Naive thymus-derived CD8-positive, alpha-beta T cell (primary cell): ENCODE measurements around the gene GBP5. TPM values are rescaled to one million over a fixed set of nuclear protein-coding genes. Genes with fewer than 3 reads are reported as not detected.
"Not testable (repeated sequence)": the region's sequence is repeated elsewhere in the genome, so short reads cannot be mapped to it uniquely, and the experiment has no call there.

Experiments used
- ATAC-seq, 2 donors: fragments of 150-1000 bp; cut with Tn5 transposase in 1 of 2; sonication (Bioruptor Pico), chemical (Tn5 transposase) in 1 of 2; 1 replicate in 1 of 2; 2 replicates in 1 of 2; pipeline ENCODE4 v1.10.0; 2021; ENCODE audit warnings: mild to moderate bottlenecking in 2 of 2, moderate library complexity in 2 of 2
- POLR2A ChIA-PET: fragments of 350-600 bp; sonication (Branson Sonifier 250); formaldehyde crosslinking; loops from one replicate; lab custom pipeline; 2021; ENCODE audit warnings: antibody characterized with exemption; lab: Charles Lee
- DNase-seq, 10 donors: peaks; one replicate each; pipeline versions ENCODE4 v3.0.0 to v3.0.0-alpha.2; 2020 to 2022
- H3K27ac Mint-ChIP-seq, 10 donors: one replicate each; pipeline ENCODE4 v1.8.0; 2020 to 2022; ENCODE audit warnings: mild to moderate bottlenecking in 10 of 10, mixed read lengths in 10 of 10, moderate library complexity in 4 of 10, inconsistent platforms in 1 of 10
- H3K27me3 Mint-ChIP-seq, 5 donors: one replicate each; pipeline ENCODE4 v1.8.0; 2021 to 2022; ENCODE audit warnings: mixed read lengths in 5 of 5
- H3K36me3 Mint-ChIP-seq, 3 donors: one replicate each; pipeline ENCODE4 v1.8.0; 2020 to 2022; ENCODE audit warnings: mixed read lengths in 3 of 3, mild to moderate bottlenecking in 2 of 3, inconsistent platforms in 1 of 3
- H3K4me1 Mint-ChIP-seq, 4 donors: one replicate each; pipeline ENCODE4 v1.8.0; 2021 to 2022; ENCODE audit warnings: mixed read lengths in 4 of 4
- H3K4me3 Mint-ChIP-seq, 10 donors: one replicate each; pipeline ENCODE4 v1.8.0; 2020 to 2022; ENCODE audit warnings: mild to moderate bottlenecking in 10 of 10, mixed read lengths in 10 of 10, moderate library complexity in 6 of 10, inconsistent platforms in 1 of 10
- H3K9me3 Mint-ChIP-seq, 9 donors: one replicate each; pipeline ENCODE4 v1.8.0; 2020 to 2022; ENCODE audit warnings: mixed read lengths in 9 of 9, mild to moderate bottlenecking in 3 of 9, inconsistent platforms in 1 of 9, moderate library complexity in 1 of 9
- polyA plus RNA-seq, 3 donors: library from polyadenylated mRNA; unstranded; fragments of 300-500 nt; fragmentation: Illumina TruSeq; gene quantifications; one replicate each; pipeline ENCODE4 v1.2.3, GENCODE V29; 2021
- total RNA-seq, 8 experiments: library from RNA in 2 of 8; stranded (reverse) in 2 of 8; gene quantifications; one replicate each; pipeline ENCODE4 v1.2.3 and lab custom pipeline; 2021 to 2026

The GBP5 gene
- total and polyA plus RNA-seq, 5 experiments from 2014 or later: 19.9 to 51.9 (median 24.6) TPM

- Mint-ChIP-seq H3K27me3 (no peaks in the 10 kb centered on the region), H3K4me3 (peak overlapping the region; percentile 62 to 86 (median 75)), H3K27ac (peak overlapping the region in 9 of 10 donors; percentile 39 to 89 (median 78)), H3K36me3 (peaks cover 27 to 45% (median 38%) of the 10 kb centered on the region in 3 donors), H3K9me3 (peaks cover under 1 to 16% (median 11%) of the 10 kb centered on the region in 9 donors), H3K4me1 (peaks cover 31 to 73% (median 60%) of the 10 kb centered on the region in 4 donors)
- ATAC-seq (peak; percentile 33), DNase-seq (no peak)
- POLR2A ChIA-PET: interaction anchor here (0.8 to 2.0 kb wide), 4 partner anchors 14 to 62 kb away, joined by 3 to 9 read pairs (median 4); partner anchors contain the start of gene GBP4
Measured at GRCh38 chr1:89260042-89260441, 12.6 kb downstream of the GBP5 start.

GRCh38 chr1:89259283-89259971 is 13.2 kb downstream of the GBP5 start:
- ATAC-seq (peak; percentile 75 to 85), DNase-seq (peak in 5 of 10 donors; percentile 38 to 72 (median 45))
- POLR2A ChIA-PET: interaction anchor here (0.8 to 2.0 kb wide), 4 partner anchors 14 to 61 kb away, joined by 3 to 9 read pairs (median 4); partner anchors contain the start of gene GBP4
- Mint-ChIP-seq H3K9me3 (peaks cover 2 to 21% (median 11%) of the 10 kb centered on the region in 9 donors), H3K36me3 (peaks cover 31 to 45% (median 34%) of the 10 kb centered on the region in 3 donors), H3K27me3 (no peaks in the 10 kb centered on the region), H3K27ac (peak overlapping the region; percentile 39 to 89 (median 80)), H3K4me3 (peak overlapping the region; percentile 62 to 86 (median 75)), H3K4me1 (peaks cover 31 to 67% (median 60%) of the 10 kb centered on the region in 4 donors)

GRCh38 chr1:89257041-89257440 is 15.6 kb downstream of the GBP5 start:
- Mint-ChIP-seq H3K4me3 (peak overlapping the region in 3 of 10 donors; percentile 4 to 8 (median 6)), H3K36me3 (peaks cover 12 to 39% (median 25%) of the 10 kb centered on the region in 3 donors), H3K27me3 (no peaks in the 10 kb centered on the region), H3K9me3 (peaks cover 6 to 42% (median 15%) of the 10 kb centered on the region in 9 donors), H3K4me1 (peaks cover 22 to 50% (median 44%) of the 10 kb centered on the region in 4 donors), H3K27ac (peak overlapping the region in 6 of 10 donors; percentile 60 to 81 (median 72))
- DNase-seq: no peak
- POLR2A ChIA-PET: no interaction called here
- ATAC-seq: no peak

- POLR2A ChIA-PET: interaction anchor here (0.7 kb wide), 2 partner anchors 42 to 58 kb away, joined by 3 read pairs; no protein-coding TSS in a partner anchor
- Mint-ChIP-seq H3K9me3 (peaks cover 9 to 46% (median 20%) of the 10 kb centered on the region in 9 donors), H3K36me3 (peaks cover 4 to 37% (median 30%) of the 10 kb centered on the region in 3 donors), H3K4me1 (peaks cover 20 to 45% (median 39%) of the 10 kb centered on the region in 4 donors), H3K27ac (peak overlapping the region in 2 of 10 donors; percentile 34 to 67)
- DNase-seq, H3K27me3 Mint-ChIP-seq, H3K4me3 Mint-ChIP-seq, ATAC-seq: not testable (repeated sequence)
Measured at GRCh38 chr1:89255581-89255980, 17.1 kb downstream of the GBP5 start.

GRCh38 chr1:89254658-89255287 is 17.9 kb downstream of the GBP5 start:
- ATAC-seq (no peak), DNase-seq (no peak)
- Mint-ChIP-seq H3K36me3 (peaks cover 4 to 40% (median 30%) of the 10 kb centered on the region in 3 donors), H3K9me3 (peaks cover 9 to 46% (median 20%) of the 10 kb centered on the region in 9 donors), H3K27ac (peak overlapping the region in 3 of 10 donors; percentile 5 to 71 (median 33)), H3K27me3 (no peaks in the 10 kb centered on the region), H3K4me1 (peaks cover 22 to 44% (median 39%) of the 10 kb centered on the region in 4 donors), H3K4me3 (no peak overlapping the region)
- POLR2A ChIA-PET: no interaction called here

- H3K4me3 Mint-ChIP-seq: no peak overlapping the region
- DNase-seq: no peak
- no peaks in the 10 kb centered on the region for H3K27me3 Mint-ChIP-seq
- H3K9me3 Mint-ChIP-seq: peaks cover 0 to 25% (median 8%) of the 10 kb centered on the region in 9 donors
- peaks cover 0 to 30% (median 15%) of the 10 kb centered on the region in 3 donors for H3K36me3 Mint-ChIP-seq
- peaks cover 7 to 24% (median 18%) of the 10 kb centered on the region in 4 donors for H3K4me1 Mint-ChIP-seq
- POLR2A ChIA-PET: no interaction called here
- no peak overlapping the region for H3K27ac Mint-ChIP-seq
- ATAC-seq: no peak
Measured at GRCh38 chr1:89243046-89243445, 29.6 kb downstream of the GBP5 start.

Other genes starting within 250 kb of the GBP5 start
- gene GBP3, start 250.0 kb downstream of the GBP5 start, total RNA-seq: 10 to 100 TPM; 31.6 to 39.4 TPM
- gene GBP3, start 250.0 kb downstream of the GBP5 start, polyA plus RNA-seq: 10 to 100 TPM in 1 of 3 donors, 1 to 10 TPM in 2; 7.7 to 10.4 (median 9.4) TPM
- 10 to 100 TPM; 42.7 to 45.7 TPM for gene GBP1, start 207.7 kb downstream of the GBP5 start, total RNA-seq
- gene GBP1, start 207.7 kb downstream of the GBP5 start, polyA plus RNA-seq: 10 to 100 TPM; 41.1 to 60.5 (median 44.7) TPM
- 100 to 1,000 TPM; 151 to 164 TPM for gene GBP2, start 146.7 kb downstream of the GBP5 start, total RNA-seq
- gene GBP2, start 146.7 kb downstream of the GBP5 start, polyA plus RNA-seq: 10 to 100 TPM; 86.0 to 98.3 (median 90.2) TPM
- under 1 TPM in 1 of 2 experiments, not detected in 1; 0.14 TPM for gene GBP7, start 96.9 kb downstream of the GBP5 start, total RNA-seq
- gene GBP7, start 96.9 kb downstream of the GBP5 start, polyA plus RNA-seq: not detected
- 10 to 100 TPM; 23.1 to 27.2 TPM for gene GBP4, start 73.9 kb downstream of the GBP5 start, total RNA-seq
- gene GBP4, start 73.9 kb downstream of the GBP5 start, polyA plus RNA-seq: 10 to 100 TPM; 32.3 to 37.5 (median 32.4) TPM
- gene GBP6, start 91.2 kb upstream of the GBP5 start, total RNA-seq: under 1 TPM; 0.10 to 0.19 TPM
- under 1 TPM in 2 of 3 donors, not detected in 1; 0.18 to 0.27 TPM for gene GBP6, start 91.2 kb upstream of the GBP5 start, polyA plus RNA-seq